ENCODE data around the gene PIP4K2A. TPM values are rescaled to one million over a fixed set of nuclear protein-coding genes. Genes with fewer than 3 reads are reported as not detected.
"Not testable (repeated sequence)": the region's sequence is repeated elsewhere in the genome, so short reads cannot be mapped to it uniquely, and the experiment has no call there.

Gene PIP4K2A
- total RNA-seq, 1 donor from 2014 or later, result 28.6 TPM

- TF ChIP-seq, protein P1, sequence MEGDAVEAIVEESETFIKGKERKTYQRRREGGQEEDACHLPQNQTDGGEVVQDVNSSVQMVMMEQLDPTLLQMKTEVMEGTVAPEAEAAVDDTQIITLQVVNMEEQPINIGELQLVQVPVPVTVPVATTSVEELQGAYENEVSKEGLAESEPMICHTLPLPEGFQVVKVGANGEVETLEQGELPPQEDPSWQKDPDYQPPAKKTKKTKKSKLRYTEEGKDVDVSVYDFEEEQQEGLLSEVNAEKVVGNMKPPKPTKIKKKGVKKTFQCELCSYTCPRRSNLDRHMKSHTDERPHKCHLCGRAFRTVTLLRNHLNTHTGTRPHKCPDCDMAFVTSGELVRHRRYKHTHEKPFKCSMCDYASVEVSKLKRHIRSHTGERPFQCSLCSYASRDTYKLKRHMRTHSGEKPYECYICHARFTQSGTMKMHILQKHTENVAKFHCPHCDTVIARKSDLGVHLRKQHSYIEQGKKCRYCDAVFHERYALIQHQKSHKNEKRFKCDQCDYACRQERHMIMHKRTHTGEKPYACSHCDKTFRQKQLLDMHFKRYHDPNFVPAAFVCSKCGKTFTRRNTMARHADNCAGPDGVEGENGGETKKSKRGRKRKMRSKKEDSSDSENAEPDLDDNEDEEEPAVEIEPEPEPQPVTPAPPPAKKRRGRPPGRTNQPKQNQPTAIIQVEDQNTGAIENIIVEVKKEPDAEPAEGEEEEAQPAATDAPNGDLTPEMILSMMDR (conservative IDR thresholded peaks at IDR 0.05; ENCODE audit: low read depth, low read length), result no peak
- no peak overlapping the region for H3K4me3 ChIP-seq (ENCODE audit: low read depth, low read length)
- DNase-seq (ENCODE audit: low read depth), result no peak
These were observed 183.4 kb downstream of the PIP4K2A start for GRCh38 chr10:22531008-22531407.

- no peak for DNase-seq (ENCODE audit: low read depth)
These were observed 186.9 kb downstream of the PIP4K2A start for GRCh38 chr10:22527520-22527919.

DNA sequence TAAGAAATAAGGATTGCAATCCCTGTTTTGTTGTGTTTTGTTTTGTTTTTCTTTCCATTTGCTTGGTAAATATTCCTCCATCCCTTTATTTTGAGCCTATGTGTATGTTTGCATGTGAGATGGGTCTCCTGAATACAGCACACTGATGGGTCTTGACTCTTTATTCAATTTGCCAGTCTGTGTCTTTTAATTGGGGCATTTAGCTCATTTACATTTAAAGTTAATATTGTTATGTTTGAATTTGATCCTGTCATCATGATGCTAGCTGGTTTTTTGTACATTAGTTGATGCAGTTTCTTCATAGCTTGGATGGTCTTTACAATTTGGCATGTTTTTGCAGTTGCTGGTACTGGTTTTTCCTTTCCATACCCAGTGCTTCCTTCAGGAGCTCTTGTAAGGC lies 190.0 kb downstream of the PIP4K2A start:
- not testable (repeated sequence) for DNase-seq (ENCODE audit: low read depth); H3K4me3 ChIP-seq (ENCODE audit: low read depth, low read length)

More at GRCh38 chr10:22527520-22527919, 186.9 kb downstream of the PIP4K2A start:
- TF ChIP-seq, protein P1 (conservative IDR thresholded peaks at IDR 0.05; ENCODE audit: low read depth, low read length), result no peak
- no peak overlapping the region for H3K4me3 ChIP-seq (ENCODE audit: low read depth, low read length)

- not testable (repeated sequence) for DNase-seq (ENCODE audit: low read depth); H3K4me3 ChIP-seq (ENCODE audit: low read depth, low read length)
These were observed 193.7 kb downstream of the PIP4K2A start for GRCh38 chr10:22520645-22521044.

- H3K4me3 ChIP-seq (ENCODE audit: low read depth, low read length), result no peak overlapping the region
- DNase-seq (ENCODE audit: low read depth), result no peak
- TF ChIP-seq, protein P1 (conservative IDR thresholded peaks at IDR 0.05; ENCODE audit: low read depth, low read length), result no peak
These were observed 196.1 kb downstream of the PIP4K2A start for GRCh38 chr10:22518167-22518724.

- no peak for DNase-seq (ENCODE audit: low read depth)
- TF ChIP-seq, protein P1 (conservative IDR thresholded peaks at IDR 0.05; ENCODE audit: low read depth, low read length), result no peak
- no peak overlapping the region for H3K4me3 ChIP-seq (ENCODE audit: low read depth, low read length)
These were observed 199.4 kb downstream of the PIP4K2A start for GRCh38 chr10:22515009-22515408.

DNA sequence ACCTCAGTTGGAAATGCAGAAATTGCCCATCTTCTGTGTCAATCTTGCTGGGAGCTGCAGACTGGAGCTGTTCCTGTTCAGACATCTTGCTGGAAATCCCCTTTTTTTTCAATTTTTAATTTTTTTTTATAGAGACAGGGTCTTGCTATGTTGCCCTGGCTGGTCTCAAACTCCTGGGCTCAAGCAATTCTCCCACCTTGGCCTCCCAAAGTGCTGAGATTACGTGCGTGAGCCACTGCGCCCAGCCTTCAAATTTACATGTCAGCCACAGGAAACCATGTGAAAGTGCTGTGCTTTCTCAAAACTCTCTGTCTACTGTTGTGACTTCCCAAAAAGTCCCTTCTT lies 200.0 kb downstream of the PIP4K2A start:
- DNase-seq (ENCODE audit: low read depth), result not testable (repeated sequence)
- H3K4me3 ChIP-seq (ENCODE audit: low read depth, low read length), result peak overlapping the region; percentile 35

- peak overlapping the region; percentile 35 for H3K4me3 ChIP-seq (ENCODE audit: low read depth, low read length)
- not testable (repeated sequence) for DNase-seq (ENCODE audit: low read depth)
These were observed 200.6 kb downstream of the PIP4K2A start for GRCh38 chr10:22513483-22514413.

DNA sequence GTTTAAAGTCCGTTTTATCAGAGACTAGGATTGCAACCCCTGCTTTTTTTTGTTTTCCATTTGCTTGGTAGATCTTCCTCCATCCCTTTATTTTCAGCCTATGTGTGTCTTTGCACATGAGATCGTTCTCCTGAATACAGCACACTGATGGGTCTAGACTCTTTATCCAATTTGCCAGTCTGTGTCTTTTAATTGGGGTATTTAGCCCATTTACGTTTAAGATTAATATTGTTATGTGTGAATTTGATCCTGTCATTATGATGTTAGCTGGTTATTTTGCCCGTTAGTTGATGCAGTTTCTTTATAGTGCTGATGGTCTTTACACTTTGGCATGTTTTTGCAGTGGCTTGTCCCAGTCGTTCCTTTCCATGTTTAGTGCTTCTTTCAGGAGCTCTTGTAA lies 202.4 kb downstream of the PIP4K2A start:
- DNase-seq (ENCODE audit: low read depth); H3K4me3 ChIP-seq (ENCODE audit: low read depth, low read length): not testable (repeated sequence)

DNA sequence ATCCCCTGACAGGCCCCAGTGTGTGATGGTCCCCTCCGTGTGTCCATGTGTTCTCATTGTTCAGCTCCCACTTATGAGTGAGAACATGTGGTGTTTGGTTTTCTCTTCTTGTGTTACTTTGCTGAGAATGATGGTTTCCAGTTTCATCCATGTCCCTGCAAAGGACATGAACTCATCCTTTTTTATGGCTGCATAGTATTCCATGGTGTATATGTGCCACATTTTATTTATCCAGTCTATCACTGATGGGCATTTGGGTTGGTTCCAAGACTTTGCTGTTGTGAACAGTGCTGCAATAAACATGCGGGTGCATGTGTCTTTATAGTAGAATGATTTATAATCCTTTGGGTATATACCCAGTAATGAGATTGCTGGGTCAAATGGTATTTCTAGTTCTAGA lies 206.2 kb downstream of the PIP4K2A start:
- DNase-seq (ENCODE audit: low read depth); H3K4me3 ChIP-seq (ENCODE audit: low read depth, low read length): not testable (repeated sequence)

All from epithelial cell of proximal tubule (primary cell).